Neuronal stem cell (in vitro differentiated cells): ENCODE measurements around the gene ELOVL7. TPM values are rescaled to one million over a fixed set of nuclear protein-coding genes. Genes with fewer than 3 reads are reported as not detected.

Experiments
- DNase-seq: peaks from one replicate; pipeline ENCODE4 v3.0.0-alpha.2; 2013; ENCODE audit warnings: low spot score
- H2AFZ ChIP-seq: one replicate; pipeline ENCODE4 v1.6.1; 2013; ENCODE audit warnings: mild to moderate bottlenecking, low read length, inconsistent platforms
- H2AK5ac ChIP-seq: 2 replicates; pipeline ENCODE4 v1.6.1; 2013; ENCODE audit warnings: low read depth, mild to moderate bottlenecking, inconsistent platforms, low read length, moderate library complexity, mixed read lengths
- H2BK120ac ChIP-seq: 2 replicates; pipeline ENCODE4 v1.6.1; 2013; ENCODE audit warnings: low read depth, mild to moderate bottlenecking, inconsistent platforms, low read length, moderate library complexity, mixed read lengths
- H2BK12ac ChIP-seq: one replicate; pipeline ENCODE4 v1.6.1; 2013; ENCODE audit warnings: low read length, inconsistent platforms
- H2BK15ac ChIP-seq: 2 replicates; pipeline ENCODE4 v1.6.1; 2013; ENCODE audit warnings: mild to moderate bottlenecking, low read length, inconsistent platforms, mixed read lengths
- H2BK5ac ChIP-seq: one replicate; pipeline ENCODE4 v1.6.1; 2013; ENCODE audit warnings: inconsistent platforms, mild to moderate bottlenecking, low read length, moderate library complexity
- H3K14ac ChIP-seq: one replicate; pipeline ENCODE4 v1.6.1; 2013; ENCODE audit warnings: low read length, inconsistent platforms
- H3K18ac ChIP-seq: 2 replicates; pipeline ENCODE4 v1.6.1; 2013; ENCODE audit warnings: low read length, inconsistent platforms
- H3K23ac ChIP-seq: 2 replicates; pipeline ENCODE4 v1.6.1; 2013; ENCODE audit warnings: low read depth, mild to moderate bottlenecking, mixed read lengths, low read length, inconsistent platforms; ENCODE audit not compliant: poor library complexity
- H3K27ac ChIP-seq: replicated peaks from 3 replicates; pipeline ENCODE4 v1.5.1; 2013; ENCODE audit warnings: low read length, inconsistent platforms
- H3K27me3 ChIP-seq, 3 experiments: 2 replicates each; pipeline ENCODE4 v1.6.1; 2013; ENCODE audit warnings: low read length in 3 of 3, mild to moderate bottlenecking in 2 of 3, inconsistent platforms in 1 of 3, low read depth in 1 of 3, mixed read lengths in 1 of 3, moderate library complexity in 1 of 3; ENCODE audit not compliant: control insufficient read depth in 3 of 3, insufficient read depth in 3 of 3
- H3K36me3 ChIP-seq, 2 donors: replicated peaks in 1 of 2; 2 replicates each; pipeline ENCODE4 v1.6.1; 2013; ENCODE audit warnings: low read length in 2 of 2; ENCODE audit not compliant: control insufficient read depth in 2 of 2, insufficient read depth in 2 of 2
- H3K4ac ChIP-seq: 2 replicates; pipeline ENCODE4 v1.6.1; 2013; ENCODE audit warnings: inconsistent platforms, mild to moderate bottlenecking, low read length, moderate library complexity
- H3K4me1 ChIP-seq, 2 donors: 1 replicate in 1 of 2; 2 replicates in 1 of 2; pipeline ENCODE4 v1.6.1; 2013; ENCODE audit warnings: low read length in 2 of 2, low read depth in 1 of 2; ENCODE audit not compliant: control insufficient read depth in 2 of 2, insufficient read depth in 1 of 2
- H3K4me2 ChIP-seq: one replicate; pipeline ENCODE4 v1.6.1; 2013; ENCODE audit warnings: mild to moderate bottlenecking, low read length, inconsistent platforms; ENCODE audit not compliant: insufficient read depth, poor library complexity, severe bottlenecking
- H3K4me3 ChIP-seq, 2 donors: 2 replicates each; pipeline ENCODE4 v1.5.1; 2013; ENCODE audit warnings: low read length in 2 of 2, mild to moderate bottlenecking in 2 of 2, inconsistent platforms in 1 of 2, moderate library complexity in 1 of 2
- H3K79me1 ChIP-seq: one replicate; pipeline ENCODE4 v1.6.1; 2013; ENCODE audit warnings: low read depth, mild to moderate bottlenecking, inconsistent platforms, low read length, moderate library complexity
- H3K9ac ChIP-seq: one replicate; pipeline ENCODE4 v1.6.1; 2013; ENCODE audit warnings: mild to moderate bottlenecking, low read depth, low read length, inconsistent platforms; ENCODE audit not compliant: poor library complexity
- H3K9me3 ChIP-seq, 2 donors: replicated peaks in 1 of 2; 2 replicates each; pipeline versions ENCODE3 to v1.6.1; 2013; ENCODE audit warnings: low read length in 2 of 2, mild to moderate bottlenecking in 2 of 2, inconsistent platforms in 1 of 2, low read depth in 1 of 2, mixed read lengths in 1 of 2, moderate library complexity in 1 of 2; ENCODE audit not compliant: control insufficient read depth in 2 of 2, insufficient read depth in 1 of 2
- H4K8ac ChIP-seq: one replicate; pipeline ENCODE4 v1.6.1; 2013; ENCODE audit warnings: low read depth, mild to moderate bottlenecking, inconsistent platforms, low read length, moderate library complexity
- H4K91ac ChIP-seq: one replicate; pipeline ENCODE4 v1.6.1; 2013; ENCODE audit warnings: low read length, low read depth, mild to moderate bottlenecking, inconsistent platforms; ENCODE audit not compliant: poor library complexity
- WGBS, 2 donors: extraction: QIAGEN DNeasy Blood & Tissue Kit; methylation state at CpG; one replicate each; pipeline ENCODE4 v1.1.7; 2013; ENCODE audit warnings: missing lambda C conversion rate in 2 of 2, mixed read lengths in 1 of 2; ENCODE audit not compliant: insufficient read length in 2 of 2, insufficient replicate concordance in 1 of 2; ENCODE audit errors: extremely low coverage in 2 of 2; 5-methylcytosine and 5-hydroxymethylcytosine counted together
- polyA plus RNA-seq, 2 experiments: library from polyadenylated mRNA; stranded (reverse); fragments of 200-250 nt; gene quantifications; one replicate each; pipeline ENCODE4 v1.2.3, GENCODE V29; 2013

ELOVL7 gene
- polyA plus RNA-seq (2013, experiment 1 of 2), result 1.7 TPM
- 1.8 TPM for polyA plus RNA-seq (2013, experiment 2 of 2)

- peak within 1 kb of the TSS; percentile 57 to 97 for H3K4me3 ChIP-seq
- H3K4ac ChIP-seq, result no peak within 1 kb of the TSS
- H2AFZ ChIP-seq, result peak within 1 kb of the TSS; percentile 98
- H2BK120ac ChIP-seq, result no peak within 1 kb of the TSS
- no peak within 1 kb of the TSS for H4K8ac ChIP-seq
- peak within 1 kb of the TSS; percentile 41 for H2BK15ac ChIP-seq
- H2BK12ac ChIP-seq, result no peak within 1 kb of the TSS
- H3K79me1 ChIP-seq, result no peaks in the 10 kb centered on the region
- no peaks in the 10 kb centered on the region for H3K9me3 ChIP-seq
- no peak within 1 kb of the TSS for H2BK5ac ChIP-seq
- peak; percentile 69 for DNase-seq
- peak within 1 kb of the TSS; percentile 14 for H3K23ac ChIP-seq
- H2AK5ac ChIP-seq, result no peak within 1 kb of the TSS
- peaks cover 10 to 80% (median 22%) of the 10 kb centered on the region in 3 experiments for H3K27me3 ChIP-seq
- H3K4me2 ChIP-seq, result peak within 1 kb of the TSS; percentile 83
- H3K36me3 ChIP-seq, result no peaks in the 10 kb centered on the region
- no peak within 1 kb of the TSS for H3K14ac ChIP-seq
- peak within 1 kb of the TSS; percentile 92 for H3K18ac ChIP-seq
- H3K9ac ChIP-seq, result peak within 1 kb of the TSS; percentile 33
- H3K4me1 ChIP-seq, result peaks cover 3 to 5% of the 10 kb centered on the region in 2 donors
- no peak within 1 kb of the TSS for H3K27ac ChIP-seq
- WGBS, 2 donors, result no CpG with 5 or more reads among the region's 87 CpGs
- H4K91ac ChIP-seq, result no peak within 1 kb of the TSS
Measured at GRCh38 chr5:60843936-60844905, at the start of gene ELOVL7. TSS of gene ELOVL7 (minus strand) at chr5:60844269. CDS start at chr5:60787397, 56,872 bp downstream.

- no peak overlapping the region for H2BK5ac ChIP-seq
- H2BK15ac ChIP-seq, result no peak overlapping the region
- H2AK5ac ChIP-seq, result no peak overlapping the region
- H2BK120ac ChIP-seq, result no peak overlapping the region
- no peak overlapping the region for H3K18ac ChIP-seq
- H2AFZ ChIP-seq, result no peak overlapping the region
- no peak overlapping the region for H3K23ac ChIP-seq
- no peaks in the 10 kb centered on the region for H3K79me1 ChIP-seq
- no peak overlapping the region for H4K91ac ChIP-seq
- H3K36me3 ChIP-seq, result peaks cover 9 to 72% of the 10 kb centered on the region in 2 donors
- no peak for DNase-seq
- no CpG with 5 or more reads among the region's 13 CpGs for WGBS, 2 donors
- no peak overlapping the region for H3K4me2 ChIP-seq
- H3K27ac ChIP-seq, result no peak overlapping the region
- no peak overlapping the region for H2BK12ac ChIP-seq
- no peak overlapping the region for H3K14ac ChIP-seq
- H3K4me1 ChIP-seq, result no peaks in the 10 kb centered on the region
- no peaks in the 10 kb centered on the region for H3K27me3 ChIP-seq
- H3K9ac ChIP-seq, result no peak overlapping the region
- no peak overlapping the region for H4K8ac ChIP-seq
- H3K4ac ChIP-seq, result no peak overlapping the region
- no peak overlapping the region for H3K4me3 ChIP-seq
- peaks cover 0 to 2% of the 10 kb centered on the region in 2 donors for H3K9me3 ChIP-seq
Measured at GRCh38 chr5:60893521-60893920, 49.5 kb upstream of the ELOVL7 start.

- H3K79me1 ChIP-seq, result no peaks in the 10 kb centered on the region
- no peak overlapping the region for H2BK120ac ChIP-seq
Measured at GRCh38 chr5:60891667-60892066, 47.6 kb upstream of the ELOVL7 start.

GRCh38 chr5:60888359-60889061, 44.4 kb upstream of the ELOVL7 start:
- Histone ChIP-seq H3K36me3 (peaks cover 7 to 45% of the 10 kb centered on the region in 2 donors), H4K91ac (no peak overlapping the region), H3K4me3 (no peak overlapping the region), H3K4ac (no peak overlapping the region), H2BK5ac (no peak overlapping the region), H2BK15ac (no peak overlapping the region), H2BK120ac (no peak overlapping the region), H3K4me1 (no peaks in the 10 kb centered on the region), H3K9me3 (peaks cover 2 to 3% of the 10 kb centered on the region in 2 donors), H3K9ac (no peak overlapping the region), H3K18ac (no peak overlapping the region), H3K4me2 (no peak overlapping the region), H3K79me1 (no peaks in the 10 kb centered on the region), H3K14ac (no peak overlapping the region), H3K23ac (no peak overlapping the region), H2AK5ac (no peak overlapping the region), H2AFZ (no peak overlapping the region), H2BK12ac (no peak overlapping the region), H3K27me3 (no peaks in the 10 kb centered on the region), H3K27ac (no peak overlapping the region), H4K8ac (no peak overlapping the region)
- no peak for DNase-seq
- no CpG with 5 or more reads among the region's 2 CpGs for WGBS, 2 donors

More at GRCh38 chr5:60891667-60892066, 47.6 kb upstream of the ELOVL7 start:
- H2BK15ac ChIP-seq, result no peak overlapping the region
- no peak overlapping the region for H3K18ac ChIP-seq
- no peak overlapping the region for H3K4ac ChIP-seq
- H3K4me3 ChIP-seq, result no peak overlapping the region
- WGBS, 2 donors, result no CpG with 5 or more reads among the region's 2 CpGs
- H4K8ac ChIP-seq, result no peak overlapping the region
- no peak overlapping the region for H2AFZ ChIP-seq
- H3K9me3 ChIP-seq, result peaks cover 0 to 2% of the 10 kb centered on the region in 2 donors
- no peak overlapping the region for H2BK12ac ChIP-seq
- H3K9ac ChIP-seq, result no peak overlapping the region
- H3K27me3 ChIP-seq, result no peaks in the 10 kb centered on the region
- H2AK5ac ChIP-seq, result no peak overlapping the region
- H4K91ac ChIP-seq, result no peak overlapping the region
- no peak overlapping the region for H3K14ac ChIP-seq
- no peaks in the 10 kb centered on the region for H3K4me1 ChIP-seq
- no peak overlapping the region for H3K4me2 ChIP-seq
- DNase-seq, result no peak
- peaks cover 7 to 60% of the 10 kb centered on the region in 2 donors for H3K36me3 ChIP-seq
- H3K27ac ChIP-seq, result no peak overlapping the region
- H3K23ac ChIP-seq, result no peak overlapping the region
- no peak overlapping the region for H2BK5ac ChIP-seq
